Chondrocyte (in vitro differentiated cells): Measurements from ENCODE around the gene MARK3. TPM values are rescaled to one million over a fixed set of nuclear protein-coding genes. Genes with fewer than 3 reads are reported as not detected.

Source experiments
- DNase-seq: peaks from one replicate; pipeline ENCODE4 v3.0.0; 2021; ENCODE audit warnings: mixed read lengths, low spot score
- H3K27ac Mint-ChIP-seq: one replicate; pipeline ENCODE4 v1.8.0; 2021; ENCODE audit warnings: mild to moderate bottlenecking, moderate library complexity, mixed read lengths; ENCODE audit not compliant: unreplicated experiment
- H3K27me3 Mint-ChIP-seq: 2 replicates; pipeline ENCODE4 v1.8.0; 2021; ENCODE audit warnings: low read depth, mixed read lengths
- H3K36me3 Mint-ChIP-seq: 2 replicates; pipeline ENCODE4 v1.8.0; 2021; ENCODE audit warnings: low read depth, mixed read lengths
- H3K4me1 Mint-ChIP-seq: 2 replicates; pipeline ENCODE4 v1.8.0; 2021; ENCODE audit warnings: low read depth, mild to moderate bottlenecking, mixed read lengths
- H3K4me3 Mint-ChIP-seq: one replicate; pipeline ENCODE4 v1.8.0; 2021; ENCODE audit warnings: mild to moderate bottlenecking, moderate library complexity, mixed read lengths; ENCODE audit not compliant: unreplicated experiment
- H3K9me3 Mint-ChIP-seq: 2 replicates; pipeline ENCODE4 v1.8.0; 2021; ENCODE audit warnings: low read depth, mixed read lengths
- total RNA-seq: library from RNA; stranded (reverse); gene quantifications from 3 replicates; pipeline ENCODE4 v1.2.1, GENCODE V29; 2021
- TF ChIP-seq, protein P1 (sequence below): fragments of 200-600 bp; sonication (generic); IDR thresholded peaks from 2 replicates; pipeline ENCODE4 v1.5.0; 2021; ENCODE audit warnings: antibody characterized with exemption, mild to moderate bottlenecking, moderate library complexity

The MARK3 gene
- total RNA-seq, 1 donor from 2014 or later, result 65.1 TPM

DNA sequence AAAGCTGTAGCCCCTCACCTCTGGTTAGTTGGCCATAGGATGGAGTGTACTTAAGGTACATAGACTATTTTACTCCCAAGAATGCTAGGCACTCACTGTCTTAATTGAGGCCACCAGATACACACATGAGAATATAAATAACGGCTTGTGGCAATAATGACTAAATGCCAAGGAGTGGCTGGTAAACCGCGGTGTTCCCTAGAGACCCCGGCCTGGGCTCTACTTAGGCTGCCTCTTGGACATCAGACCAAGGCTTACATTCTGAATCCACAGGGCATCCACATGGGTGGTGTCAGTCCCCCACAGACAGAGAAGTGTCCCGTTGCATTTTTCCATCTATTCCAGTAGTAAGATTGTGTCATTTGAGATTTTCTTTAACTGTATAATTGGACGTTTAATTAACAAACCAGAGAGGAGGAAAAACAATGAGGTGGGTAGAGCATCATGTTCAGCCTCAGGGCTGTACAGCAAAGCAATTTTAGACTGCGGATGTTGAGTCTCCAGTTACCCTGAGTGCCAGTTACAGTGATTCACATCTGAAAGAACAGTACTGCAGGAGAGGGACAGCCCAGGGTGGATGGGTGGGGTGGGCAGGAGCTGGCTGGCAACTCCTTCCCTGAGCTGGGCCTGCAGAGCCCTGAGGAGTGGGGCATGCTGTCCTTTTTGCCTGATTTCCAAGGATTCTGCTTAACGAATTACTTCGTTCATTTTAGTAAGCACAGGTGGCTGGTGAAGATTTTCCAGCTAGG lies 116.9 kb downstream of the MARK3 start:
- Mint-ChIP-seq H3K27ac (no peak overlapping the region), H3K27me3 (no peaks in the 10 kb centered on the region), H3K4me3 (no peak overlapping the region), H3K4me1 (peaks cover 21% of the 10 kb centered on the region), H3K9me3 (no peaks in the 10 kb centered on the region), H3K36me3 (peaks cover 29% of the 10 kb centered on the region)
- TF ChIP-seq, protein P1, sequence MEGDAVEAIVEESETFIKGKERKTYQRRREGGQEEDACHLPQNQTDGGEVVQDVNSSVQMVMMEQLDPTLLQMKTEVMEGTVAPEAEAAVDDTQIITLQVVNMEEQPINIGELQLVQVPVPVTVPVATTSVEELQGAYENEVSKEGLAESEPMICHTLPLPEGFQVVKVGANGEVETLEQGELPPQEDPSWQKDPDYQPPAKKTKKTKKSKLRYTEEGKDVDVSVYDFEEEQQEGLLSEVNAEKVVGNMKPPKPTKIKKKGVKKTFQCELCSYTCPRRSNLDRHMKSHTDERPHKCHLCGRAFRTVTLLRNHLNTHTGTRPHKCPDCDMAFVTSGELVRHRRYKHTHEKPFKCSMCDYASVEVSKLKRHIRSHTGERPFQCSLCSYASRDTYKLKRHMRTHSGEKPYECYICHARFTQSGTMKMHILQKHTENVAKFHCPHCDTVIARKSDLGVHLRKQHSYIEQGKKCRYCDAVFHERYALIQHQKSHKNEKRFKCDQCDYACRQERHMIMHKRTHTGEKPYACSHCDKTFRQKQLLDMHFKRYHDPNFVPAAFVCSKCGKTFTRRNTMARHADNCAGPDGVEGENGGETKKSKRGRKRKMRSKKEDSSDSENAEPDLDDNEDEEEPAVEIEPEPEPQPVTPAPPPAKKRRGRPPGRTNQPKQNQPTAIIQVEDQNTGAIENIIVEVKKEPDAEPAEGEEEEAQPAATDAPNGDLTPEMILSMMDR, result no peak
- no peak for DNase-seq

DNA sequence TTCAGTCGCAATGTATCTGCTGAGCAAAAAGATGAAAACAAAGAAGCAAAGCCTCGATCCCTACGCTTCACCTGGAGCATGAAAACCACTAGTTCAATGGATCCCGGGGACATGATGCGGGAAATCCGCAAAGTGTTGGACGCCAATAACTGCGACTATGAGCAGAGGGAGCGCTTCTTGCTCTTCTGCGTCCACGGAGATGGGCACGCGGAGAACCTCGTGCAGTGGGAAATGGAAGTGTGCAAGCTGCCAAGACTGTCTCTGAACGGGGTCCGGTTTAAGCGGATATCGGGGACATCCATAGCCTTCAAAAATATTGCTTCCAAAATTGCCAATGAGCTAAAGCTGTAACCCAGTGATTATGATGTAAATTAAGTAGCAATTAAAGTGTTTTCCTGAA lies 117.7 kb downstream of the MARK3 start:
- H3K4me1 Mint-ChIP-seq, result peaks cover 21% of the 10 kb centered on the region
- H3K4me3 Mint-ChIP-seq, result no peak overlapping the region
- DNase-seq, result no peak
- no peaks in the 10 kb centered on the region for H3K9me3 Mint-ChIP-seq
- H3K36me3 Mint-ChIP-seq, result peaks cover 27% of the 10 kb centered on the region
- no peaks in the 10 kb centered on the region for H3K27me3 Mint-ChIP-seq
- TF ChIP-seq, protein P1, result no peak
- no peak overlapping the region for H3K27ac Mint-ChIP-seq

DNA sequence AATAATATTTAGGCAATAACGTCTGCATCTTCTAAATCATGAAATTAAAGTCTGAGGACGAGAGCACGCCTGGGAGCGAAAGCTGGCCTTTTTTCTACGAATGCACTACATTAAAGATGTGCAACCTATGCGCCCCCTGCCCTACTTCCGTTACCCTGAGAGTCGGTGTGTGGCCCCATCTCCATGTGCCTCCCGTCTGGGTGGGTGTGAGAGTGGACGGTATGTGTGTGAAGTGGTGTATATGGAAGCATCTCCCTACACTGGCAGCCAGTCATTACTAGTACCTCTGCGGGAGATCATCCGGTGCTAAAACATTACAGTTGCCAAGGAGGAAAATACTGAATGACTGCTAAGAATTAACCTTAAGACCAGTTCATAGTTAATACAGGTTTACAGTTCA lies 118.1 kb downstream of the MARK3 start:
- peaks cover 21% of the 10 kb centered on the region for H3K4me1 Mint-ChIP-seq
- H3K36me3 Mint-ChIP-seq, result peaks cover 27% of the 10 kb centered on the region
- no peak overlapping the region for H3K27ac Mint-ChIP-seq
- H3K4me3 Mint-ChIP-seq, result no peak overlapping the region
- no peak for DNase-seq
- H3K9me3 Mint-ChIP-seq, result no peaks in the 10 kb centered on the region
- TF ChIP-seq, protein P1, result no peak
- H3K27me3 Mint-ChIP-seq, result no peaks in the 10 kb centered on the region

DNA sequence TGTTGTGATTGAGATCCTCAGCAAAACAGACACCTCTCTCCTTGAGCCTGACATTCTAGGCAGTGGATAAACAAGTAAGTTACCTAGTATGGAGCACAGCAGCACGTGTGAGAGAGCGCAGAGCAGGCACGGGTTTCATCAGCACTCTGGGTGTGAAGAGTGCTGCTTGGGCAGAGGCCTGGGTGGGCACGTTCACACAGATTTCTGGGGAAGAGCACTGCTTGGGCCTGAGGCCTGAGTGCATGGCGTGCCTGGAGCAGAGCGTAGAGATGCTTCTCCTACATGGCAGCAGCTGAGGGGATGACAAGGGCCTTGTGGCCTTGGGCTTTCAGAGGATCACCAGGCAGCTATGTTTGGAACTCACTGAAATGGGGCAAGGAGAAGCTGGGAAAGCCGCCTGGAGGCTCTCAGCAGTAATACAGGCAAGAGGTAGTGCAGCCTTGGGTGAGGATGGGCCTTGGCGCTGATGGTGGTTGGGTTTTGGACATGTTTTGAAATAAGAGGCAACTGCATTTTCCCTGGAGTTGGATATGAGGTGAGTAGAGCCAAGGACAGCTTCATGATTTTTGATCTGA lies 119.9 kb downstream of the MARK3 start:
- Mint-ChIP-seq H3K27ac (no peak overlapping the region), H3K27me3 (no peaks in the 10 kb centered on the region), H3K4me3 (no peak overlapping the region), H3K4me1 (peaks cover 16% of the 10 kb centered on the region), H3K36me3 (peaks cover 36% of the 10 kb centered on the region), H3K9me3 (no peaks in the 10 kb centered on the region)
- no peak for DNase-seq
- TF ChIP-seq, protein P1, result peak; percentile 32

DNA sequence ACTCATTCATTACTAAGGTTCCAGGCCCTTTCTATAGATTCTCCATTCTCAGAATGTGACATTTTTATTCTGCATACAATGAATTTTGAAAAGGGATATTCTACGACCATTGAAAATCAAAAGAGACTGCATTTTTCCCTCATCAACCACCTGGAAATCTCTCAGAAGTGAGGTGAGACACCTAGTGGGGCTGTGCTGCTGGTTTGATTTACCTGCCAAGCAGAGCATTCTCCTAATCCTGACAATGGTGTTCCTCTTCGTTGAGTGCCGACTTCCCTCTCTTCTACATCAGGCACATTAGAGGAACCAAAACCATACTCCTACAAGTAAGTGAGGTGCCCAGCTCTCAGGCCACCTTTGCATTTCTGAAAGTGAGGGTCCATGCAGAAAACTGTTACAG lies 122.5 kb downstream of the MARK3 start:
- no peaks in the 10 kb centered on the region for H3K27me3 Mint-ChIP-seq
- DNase-seq, result no peak
- H3K4me1 Mint-ChIP-seq, result peaks cover 6% of the 10 kb centered on the region
- no peak overlapping the region for H3K27ac Mint-ChIP-seq
- no peak overlapping the region for H3K4me3 Mint-ChIP-seq
- H3K36me3 Mint-ChIP-seq, result peaks cover 33% of the 10 kb centered on the region
- TF ChIP-seq, protein P1, result no peak
- H3K9me3 Mint-ChIP-seq, result no peaks in the 10 kb centered on the region
